Endothelial cell of umbilical vein (primary cell): ENCODE data around the gene TIMM50. TPM values are rescaled to one million over a fixed set of nuclear protein-coding genes. Genes with fewer than 3 reads are reported as not detected.
A peak's percentile ranks its signal among the peaks of the same experiment; 100 is the strongest.

ENCODE experiments used
- BruUV-seq: library from RNA; stranded (reverse); fragments of 400-500 nt; replicated peaks from 2 replicates; lab custom pipeline; 2021; lab: Mats Ljungman, UMichigan
- CTCF ChIA-PET: fragments of 300-600, 350-600 bp; sonication (Branson Sonifier 250); formaldehyde crosslinking; loops from one replicate; lab custom pipeline; 2021; ENCODE audit warnings: antibody characterized with exemption, inconsistent platforms; lab: Charles Lee
- POLR2A ChIA-PET: fragments of 300-600, 350-600 bp; sonication (Branson Sonifier 250); formaldehyde crosslinking; loops from one replicate; lab custom pipeline; 2021; ENCODE audit warnings: antibody characterized with exemption, inconsistent platforms; lab: Charles Lee
- DNase-seq: peaks from one replicate; pipeline ENCODE4 v3.0.0-alpha.2; 2011; ENCODE audit warnings: low read depth, low spot score
- FAIRE-seq: peaks from 2 replicates; lab custom pipeline; 2011; peaks lifted over from hg19 to GRCh38; lab: Jason Lieb, UNC
- H2AFZ ChIP-seq: 2 replicates; pipeline ENCODE4 v1.6.0; 2012; ENCODE audit warnings: low read depth, low read length, control low read depth, inconsistent platforms
- H3K27ac ChIP-seq: 2 replicates; pipeline ENCODE4 v1.5.1; 2011; ENCODE audit warnings: low read depth, mild to moderate bottlenecking, control low read depth, low read length, moderate library complexity; ENCODE audit not compliant: insufficient read depth
- H3K27me3 ChIP-seq, 2 experiments: 2 replicates each; pipeline versions ENCODE4 v1.6.0 to v1.6.1; 2011; ENCODE audit warnings: low read length in 2 of 2, mixed read lengths in 1 of 2; ENCODE audit not compliant: control insufficient read depth in 2 of 2, insufficient read depth in 2 of 2
- H3K36me3 ChIP-seq, 2 experiments: 2 replicates in 1 of 2; 3 replicates in 1 of 2; pipeline ENCODE4 v1.5.1; 2011; ENCODE audit warnings: low read length in 2 of 2, mild to moderate bottlenecking in 1 of 2, moderate library complexity in 1 of 2; ENCODE audit not compliant: control insufficient read depth in 2 of 2, insufficient read depth in 2 of 2; ENCODE audit errors: extremely low read depth in 1 of 2
- H3K4me1 ChIP-seq: 3 replicates; pipeline ENCODE4 v1.5.1; 2011; ENCODE audit warnings: mild to moderate bottlenecking, low read length; ENCODE audit not compliant: control insufficient read depth, insufficient read depth; ENCODE audit errors: extremely low read depth
- H3K4me2 ChIP-seq: 2 replicates; pipeline ENCODE4 v1.6.1; 2011; ENCODE audit warnings: low read length, control low read depth, mixed read lengths; ENCODE audit not compliant: insufficient read depth
- H3K4me3 ChIP-seq, 3 experiments: fragments of 200-600 bp in 1 of 3; sonication (generic), shearing (Covaris generic) in 1 of 3; replicated peaks in 1 of 3; 2 replicates each; pipeline ENCODE4 v1.5.1; 2011 to 2016; ENCODE audit warnings: control low read depth in 3 of 3, low read length in 3 of 3, mild to moderate bottlenecking in 2 of 3, inconsistent platforms in 1 of 3, low read depth in 1 of 3, moderate library complexity in 1 of 3; ENCODE audit not compliant: insufficient read depth in 1 of 3
- H3K79me2 ChIP-seq: 2 replicates; pipeline ENCODE4 v1.6.0; 2012; ENCODE audit warnings: low read length, inconsistent platforms; ENCODE audit not compliant: control insufficient read depth, insufficient read depth
- H3K9ac ChIP-seq: replicated peaks from 2 replicates; pipeline ENCODE3; 2011; ENCODE audit warnings: low read length, control low read depth; ENCODE audit not compliant: insufficient read depth; ENCODE audit errors: extremely low read depth
- H3K9me1 ChIP-seq: replicated peaks from 3 replicates; pipeline ENCODE4 v1.6.0; 2011; ENCODE audit warnings: mild to moderate bottlenecking, low read length; ENCODE audit not compliant: control insufficient read depth, insufficient read depth; ENCODE audit errors: extremely low read depth
- H3K9me3 ChIP-seq: replicated peaks from 2 replicates; pipeline ENCODE4 v1.5.1; 2012; ENCODE audit warnings: low read length, inconsistent platforms; ENCODE audit not compliant: control insufficient read depth, insufficient read depth
- H4K20me1 ChIP-seq: replicated peaks from 2 replicates; pipeline ENCODE3; 2011; ENCODE audit warnings: mild to moderate bottlenecking, low read length; ENCODE audit not compliant: control insufficient read depth, insufficient read depth; ENCODE audit errors: extremely low read depth
- EZH2 ChIP-seq: IDR thresholded peaks from 2 replicates; pipeline ENCODE4 v1.6.1; 2012; ENCODE audit warnings: borderline replicate concordance, low read depth, mild to moderate bottlenecking, moderate library complexity, low read length, inconsistent platforms; ENCODE audit not compliant: severe bottlenecking
- FOS ChIP-seq: IDR thresholded peaks from 2 replicates; pipeline ENCODE4 v1.6.1; 2011; ENCODE audit warnings: mild to moderate bottlenecking, low read length, moderate library complexity, borderline replicate concordance; ENCODE audit not compliant: insufficient read depth
- GATA2 ChIP-seq: IDR thresholded peaks from 2 replicates; pipeline ENCODE4 v1.7.0; 2011; ENCODE audit warnings: low read depth, mild to moderate bottlenecking, moderate library complexity, mixed read lengths, low read length; ENCODE audit not compliant: insufficient read length, insufficient read depth
- JUN ChIP-seq: IDR thresholded peaks from 2 replicates; pipeline ENCODE4 v1.6.1; 2011; ENCODE audit warnings: borderline replicate concordance, low read depth; ENCODE audit not compliant: insufficient read length, insufficient read depth
- MYC ChIP-seq: IDR thresholded peaks from one replicate; pipeline ENCODE4 v1.6.1; 2011; ENCODE audit warnings: mild to moderate bottlenecking, low read depth, low read length
- POLR2A ChIP-seq: IDR thresholded peaks from 2 replicates; pipeline ENCODE4 v1.6.1; 2012; ENCODE audit warnings: low read depth, mild to moderate bottlenecking, control low read depth, low read length
- POLR2AphosphoS5 ChIP-seq: IDR thresholded peaks from 2 replicates; pipeline ENCODE4 v1.6.1; 2012; ENCODE audit warnings: low read depth, mild to moderate bottlenecking, control low read depth, low read length, moderate library complexity; ENCODE audit not compliant: insufficient read depth
- dilution Hi-C: fragments of 300-500 bp; cut with MboI; formaldehyde crosslinking; loops from one replicate; pipeline ENCODE4 v1.15.0; 2019; ENCODE audit warnings: low sequenced_read_pairs; ENCODE audit not compliant: extremely low pct_ligation_motif_present
- intact Hi-C: fragments of 100-400 bp; cut with micrococcal nuclease; formaldehyde crosslinking; loops from one replicate; pipeline ENCODE4 v1.10.0; 2022
- polyA plus RNA-seq, 4 experiments: library from polyadenylated mRNA; depleted of rRNA in 3 of 4; stranded (reverse) in 3 of 4; unstranded in 1 of 4; fragments of >200 nt; gene quantifications; 2 replicates each; pipeline versions ENCODE4 v1.2.1 to v1.2.3, GENCODE V29; 2011 to 2012; ENCODE audit warnings: missing spikeins in 1 of 4
- total RNA-seq: library from RNA; stranded (reverse); gene quantifications from 2 replicates; pipeline ENCODE4 v1.2.3, GENCODE V29; 2021
- TF ChIP-seq, protein P1 (sequence below), 2 donors: IDR thresholded peaks; 1 replicate in 1 of 2; 2 replicates in 1 of 2; pipeline ENCODE4 v1.5.1; 2011; ENCODE audit warnings: low read length in 2 of 2, mild to moderate bottlenecking in 2 of 2, moderate library complexity in 2 of 2, control low read depth in 1 of 2, inconsistent platforms in 1 of 2, low read depth in 1 of 2; ENCODE audit not compliant: insufficient read depth in 1 of 2; ENCODE audit errors: extremely low read depth in 1 of 2
- TF ChIP-seq, protein P2 (sequence below): IDR thresholded peaks from 2 replicates; pipeline ENCODE4 v1.6.1; 2011; ENCODE audit not compliant: insufficient read depth, insufficient read length

TIMM50 gene
- total and polyA plus RNA-seq, 2 donors (not counting 3 experiments of a cell fraction or from before 2014, with no cell fraction given) = 85.7 to 118 TPM

DNA sequence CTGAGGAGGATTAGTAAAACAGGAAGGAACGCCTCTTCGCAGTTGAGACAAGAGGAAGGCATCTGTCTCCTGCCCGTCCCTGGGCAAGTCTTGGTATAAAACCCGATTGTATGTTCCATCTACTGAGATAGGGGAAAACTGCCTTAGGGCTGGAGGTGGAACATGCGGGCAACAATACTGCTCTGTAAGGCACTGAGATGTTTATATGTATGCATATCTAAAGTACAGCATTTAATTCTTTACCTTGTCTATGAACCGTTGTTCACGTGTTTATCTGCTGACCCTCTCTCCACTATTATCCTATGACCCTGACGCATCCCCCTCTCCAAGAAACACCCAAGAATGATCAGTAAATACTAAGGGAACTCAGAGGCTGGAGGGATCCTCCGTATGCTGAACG lies 722 bp upstream of the TIMM50 start:
- no peaks in the 10 kb centered on the region for H4K20me1 ChIP-seq
- intact Hi-C loops (loop anchor here (1.0 to 2.0 kb wide), 3 partner anchors 19 to 43 kb away; partner anchors contain the start of genes DLL3 and SUPT5H), dilution Hi-C loops (no loop called here)
- peaks cover 19% of the 10 kb centered on the region for H3K79me2 ChIP-seq
- H3K36me3 ChIP-seq = peaks cover 9 to 14% of the 10 kb centered on the region in 2 experiments
- no TSS peak for BruUV-seq
- H3K9ac ChIP-seq = peak overlapping the region; percentile 98
- ChIA-PET CTCF (interaction anchor here (1.0 to 1.2 kb wide), 2 partner anchors 52 to 54 kb away, joined by 4 to 5 read pairs; partner anchors contain the start of gene EID2B), POLR2A (interaction anchor here (0.8 kb wide), 1 partner anchor 44 kb away, joined by 3 read pairs; the partner anchor contains the start of gene RPS16)
- no peaks in the 10 kb centered on the region for H3K27me3 ChIP-seq
- peak overlapping the region; percentile 46 for H3K27ac ChIP-seq
- peaks cover 16% of the 10 kb centered on the region for H3K4me1 ChIP-seq
- no peaks in the 10 kb centered on the region for H3K9me3 ChIP-seq
- peak overlapping the region in 1 of 3 experiments; percentile 41 for H3K4me3 ChIP-seq
- no peak for DNase-seq
- peak overlapping the region; percentile 76 for H3K4me2 ChIP-seq
- peak; percentile 58 for FAIRE-seq
- H3K9me1 ChIP-seq = no peaks in the 10 kb centered on the region
- TF ChIP-seq, protein P1, sequence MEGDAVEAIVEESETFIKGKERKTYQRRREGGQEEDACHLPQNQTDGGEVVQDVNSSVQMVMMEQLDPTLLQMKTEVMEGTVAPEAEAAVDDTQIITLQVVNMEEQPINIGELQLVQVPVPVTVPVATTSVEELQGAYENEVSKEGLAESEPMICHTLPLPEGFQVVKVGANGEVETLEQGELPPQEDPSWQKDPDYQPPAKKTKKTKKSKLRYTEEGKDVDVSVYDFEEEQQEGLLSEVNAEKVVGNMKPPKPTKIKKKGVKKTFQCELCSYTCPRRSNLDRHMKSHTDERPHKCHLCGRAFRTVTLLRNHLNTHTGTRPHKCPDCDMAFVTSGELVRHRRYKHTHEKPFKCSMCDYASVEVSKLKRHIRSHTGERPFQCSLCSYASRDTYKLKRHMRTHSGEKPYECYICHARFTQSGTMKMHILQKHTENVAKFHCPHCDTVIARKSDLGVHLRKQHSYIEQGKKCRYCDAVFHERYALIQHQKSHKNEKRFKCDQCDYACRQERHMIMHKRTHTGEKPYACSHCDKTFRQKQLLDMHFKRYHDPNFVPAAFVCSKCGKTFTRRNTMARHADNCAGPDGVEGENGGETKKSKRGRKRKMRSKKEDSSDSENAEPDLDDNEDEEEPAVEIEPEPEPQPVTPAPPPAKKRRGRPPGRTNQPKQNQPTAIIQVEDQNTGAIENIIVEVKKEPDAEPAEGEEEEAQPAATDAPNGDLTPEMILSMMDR (IDR thresholded peaks at IDR 0.05; ENCODE audit: extremely low read depth in 1 of 2, insufficient read depth in 1 of 2, low read depth in 1 of 2, low read length in 2 of 2) = no peak
- TF ChIP-seq POLR2A (no peak), MYC (no peak), POLR2AphosphoS5 (no peak), GATA2 (no peak), FOS (no peak), JUN (no peak), EZH2 (no peak)
- TF ChIP-seq, protein P2, sequence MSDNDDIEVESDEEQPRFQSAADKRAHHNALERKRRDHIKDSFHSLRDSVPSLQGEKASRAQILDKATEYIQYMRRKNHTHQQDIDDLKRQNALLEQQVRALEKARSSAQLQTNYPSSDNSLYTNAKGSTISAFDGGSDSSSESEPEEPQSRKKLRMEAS = no peak
- H2AFZ ChIP-seq = peak overlapping the region; percentile 97
